COLO668 (cell line): ENCODE results near the gene IL1B.

Experiments used
- DNase-seq: peaks from one replicate; lab custom pipeline; 2025; ENCODE audit not compliant: unreplicated experiment; lab: John Stamatoyannopoulos, UW

Gene IL1B

DNA sequence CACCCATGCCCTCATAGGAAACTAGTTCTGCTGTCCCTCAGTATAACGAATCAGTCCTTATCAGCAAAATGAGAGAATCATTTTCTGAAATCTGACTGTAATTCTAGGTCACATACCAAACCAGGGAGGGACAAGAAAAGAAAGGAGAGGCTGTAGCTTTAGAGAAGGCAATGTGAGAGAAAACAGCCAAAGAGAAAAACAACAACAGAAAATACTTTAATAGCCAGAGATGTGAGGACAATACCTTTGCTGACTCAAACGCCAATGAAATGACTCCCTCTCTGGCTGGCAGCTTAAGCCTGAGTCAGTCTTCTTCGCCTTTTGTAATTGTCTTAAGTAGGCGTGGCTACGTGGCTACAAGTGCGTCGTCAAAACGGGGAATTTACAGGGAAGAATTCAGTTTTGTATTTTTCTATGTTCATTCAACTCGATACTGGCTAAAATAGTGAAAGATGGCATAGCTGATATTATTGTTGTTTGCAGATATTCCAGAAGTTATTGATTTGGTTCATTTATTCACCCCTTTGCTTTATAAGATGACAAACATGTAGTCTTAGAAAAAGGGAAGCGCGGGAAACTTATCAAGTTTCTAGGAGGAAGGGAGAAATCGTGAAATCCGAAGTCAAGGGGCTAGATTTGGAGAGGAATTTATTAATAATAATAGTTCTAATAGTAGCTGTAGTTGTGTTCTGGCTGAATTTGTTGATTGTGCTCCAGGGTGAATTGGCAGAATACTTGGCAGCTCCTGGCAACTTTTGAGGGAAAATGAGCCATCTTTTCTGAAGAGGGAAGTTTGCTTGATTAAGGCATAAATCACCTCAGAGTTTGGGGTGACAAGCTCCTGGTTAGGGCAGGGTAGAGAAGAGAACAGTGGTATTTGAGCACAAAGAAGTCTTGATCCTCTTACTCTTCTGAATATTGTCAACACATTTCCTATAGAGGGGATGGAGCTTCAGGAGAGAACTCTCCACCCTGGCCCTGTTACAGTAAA is 52.1 kb downstream of the IL1B start, which contains the start of gene IL1A:
TSS of gene IL1A (minus strand) at position 295 of the 991 bp plus-strand sequence. CDS start 723 bp downstream, outside the sequence.
- DNase-seq = no peak

DNA sequence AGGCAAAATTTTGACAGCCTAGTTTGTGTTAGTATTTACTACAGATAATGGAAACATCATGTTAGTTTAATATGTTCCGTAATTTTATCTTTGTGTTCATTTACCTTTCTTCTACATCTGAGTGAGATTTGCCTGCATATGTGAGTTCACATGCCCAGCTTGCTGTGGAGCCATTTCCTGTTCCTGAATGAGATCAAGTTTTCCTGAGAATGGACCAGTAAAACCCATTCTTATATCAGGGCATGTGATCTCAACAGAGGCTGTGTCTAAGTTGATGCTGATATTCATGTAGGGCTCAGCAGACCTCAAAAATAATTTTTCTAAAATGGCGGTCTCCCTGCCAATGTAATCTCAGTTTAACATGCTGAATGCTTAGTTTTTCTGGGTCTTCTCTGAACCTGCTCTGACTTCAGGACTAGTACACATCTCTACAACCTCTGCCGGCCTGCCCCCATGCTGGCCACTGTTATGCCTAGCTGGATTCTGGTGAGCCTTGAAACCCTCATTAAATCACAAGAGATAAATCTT is 53.3 kb downstream of the IL1B start:
- no peak for DNase-seq

DNA sequence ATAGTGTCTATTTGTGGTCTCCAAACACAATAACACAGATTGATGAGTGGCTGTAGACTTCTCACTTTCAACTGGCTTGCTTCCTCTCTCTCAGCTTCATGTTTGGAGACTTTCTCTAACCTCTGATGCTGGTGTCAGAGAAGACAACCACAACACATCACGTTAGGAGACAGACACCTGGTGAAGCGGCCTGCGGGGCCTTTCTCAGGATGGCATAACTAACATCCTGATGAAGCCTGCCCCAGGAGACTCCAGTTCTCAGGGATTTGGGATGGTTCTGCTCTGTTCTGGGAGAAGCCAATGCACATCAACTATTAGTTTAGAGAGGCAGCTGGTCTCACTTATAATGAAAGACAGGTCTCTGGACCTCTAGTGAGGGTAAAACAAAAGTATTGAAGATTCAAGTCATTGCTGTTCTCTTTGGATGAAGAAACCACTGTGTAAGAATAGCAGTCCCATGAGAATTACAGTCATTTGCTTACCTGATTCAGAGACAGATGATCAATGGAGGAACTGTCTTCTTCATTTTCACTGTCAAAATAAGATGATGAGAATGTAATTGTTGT is 54.3 kb downstream of the IL1B start:
- DNase-seq = no peak
